ENCODE results near the gene PCNA. TPM values are rescaled to one million over a fixed set of nuclear protein-coding genes. Genes with fewer than 3 reads are reported as not detected.

Gene PCNA
- total and polyA plus RNA-seq, 10 of the 15 experiments (the other 5 are each of a cell fraction or from before 2014, with no cell fraction given), result 389 to 694 (median 540) TPM

GRCh38 chr20:5126512-5127203 is 6.9 kb upstream of the PCNA start, which contains the start of gene CDS2 (continued):
- TF ChIP-seq ZBTB11 (CRISPR knock-in tag; IDR thresholded peaks at IDR 0.05) (no peak), SP1 (IDR thresholded peaks at IDR 0.05; ENCODE audit: low read depth, low read length) (peak; percentile 82), RAD21 (IDR thresholded peaks at IDR 0.05; ENCODE audit: insufficient read depth, low read depth, low read length) (peak; percentile 80), ETV6 (conservative IDR thresholded peaks at IDR 0.05 in 1 of 2, IDR thresholded peaks at IDR 0.05 in 1 of 2; ENCODE audit: borderline replicate concordance in 1 of 2, low read depth in 1 of 2) (no peak), SMC3 (IDR thresholded peaks at IDR 0.05; ENCODE audit: borderline replicate concordance, low read length) (peak; percentile 72), ZNF217 (IDR thresholded peaks at IDR 0.05) (no peak), CHD1 (IDR thresholded peaks at IDR 0.05; ENCODE audit: low read depth, low read length) (no peak), NKRF (conservative IDR thresholded peaks at IDR 0.05) (peak; percentile 94), E4F1 (IDR thresholded peaks at IDR 0.05; ENCODE audit: borderline replicate concordance, partially characterized antibody) (no peak), ZNF622 (IDR thresholded peaks at IDR 0.05) (no peak), EZH2 (IDR thresholded peaks at IDR 0.05; ENCODE audit: borderline replicate concordance, control insufficient read depth, low read depth, low read length) (no peak), NFIC (IDR thresholded peaks at IDR 0.05; ENCODE audit: low read depth, low read length) (no peak), YBX1 (IDR thresholded peaks at IDR 0.05) (no peak), HSF1 (IDR thresholded peaks at IDR 0.05; ENCODE audit: low read depth, low read length) (no peak), ZNF384 (IDR thresholded peaks at IDR 0.05; ENCODE audit: borderline replicate concordance, low read depth, low read length) (no peak), POLR2AphosphoS2 (IDR thresholded peaks at IDR 0.05; ENCODE audit: low read depth, low read length) (no peak), BCL11A (IDR thresholded peaks at IDR 0.05; ENCODE audit: low read depth, low read length) (no peak), HDAC6 (IDR thresholded peaks at IDR 0.05; ENCODE audit: unreplicated experiment) (no peak)
- TF ChIP-seq, protein P1, sequence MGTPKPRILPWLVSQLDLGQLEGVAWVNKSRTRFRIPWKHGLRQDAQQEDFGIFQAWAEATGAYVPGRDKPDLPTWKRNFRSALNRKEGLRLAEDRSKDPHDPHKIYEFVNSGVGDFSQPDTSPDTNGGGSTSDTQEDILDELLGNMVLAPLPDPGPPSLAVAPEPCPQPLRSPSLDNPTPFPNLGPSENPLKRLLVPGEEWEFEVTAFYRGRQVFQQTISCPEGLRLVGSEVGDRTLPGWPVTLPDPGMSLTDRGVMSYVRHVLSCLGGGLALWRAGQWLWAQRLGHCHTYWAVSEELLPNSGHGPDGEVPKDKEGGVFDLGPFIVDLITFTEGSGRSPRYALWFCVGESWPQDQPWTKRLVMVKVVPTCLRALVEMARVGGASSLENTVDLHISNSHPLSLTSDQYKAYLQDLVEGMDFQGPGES (IDR thresholded peaks at IDR 0.05), result no peak
